Effector CD8-positive, alpha-beta T cell (primary cell): Measurements from ENCODE around the gene MTRF1.

ENCODE experiments used
- DNase-seq: peaks from one replicate; lab custom pipeline; 2025; lab: John Stamatoyannopoulos, UW
- total RNA-seq, 4 experiments: gene quantifications; one replicate each; lab custom pipeline; 2026; lab: John Stamatoyannopoulos, UW

MTRF1 gene, protein sequence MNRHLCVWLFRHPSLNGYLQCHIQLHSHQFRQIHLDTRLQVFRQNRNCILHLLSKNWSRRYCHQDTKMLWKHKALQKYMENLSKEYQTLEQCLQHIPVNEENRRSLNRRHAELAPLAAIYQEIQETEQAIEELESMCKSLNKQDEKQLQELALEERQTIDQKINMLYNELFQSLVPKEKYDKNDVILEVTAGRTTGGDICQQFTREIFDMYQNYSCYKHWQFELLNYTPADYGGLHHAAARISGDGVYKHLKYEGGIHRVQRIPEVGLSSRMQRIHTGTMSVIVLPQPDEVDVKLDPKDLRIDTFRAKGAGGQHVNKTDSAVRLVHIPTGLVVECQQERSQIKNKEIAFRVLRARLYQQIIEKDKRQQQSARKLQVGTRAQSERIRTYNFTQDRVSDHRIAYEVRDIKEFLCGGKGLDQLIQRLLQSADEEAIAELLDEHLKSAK
- 26.3 to 39.3 (median 35.0) reads per million in 4 experiments for total RNA-seq

- DNase-seq: peak; percentile 54
Measured at GRCh38 chr13:41263261-41263971, at the start of gene MTRF1. MTRF1 (minus strand) TSS chr13:41263576; CDS start chr13:41260907, 2,669 bp downstream.

DNA sequence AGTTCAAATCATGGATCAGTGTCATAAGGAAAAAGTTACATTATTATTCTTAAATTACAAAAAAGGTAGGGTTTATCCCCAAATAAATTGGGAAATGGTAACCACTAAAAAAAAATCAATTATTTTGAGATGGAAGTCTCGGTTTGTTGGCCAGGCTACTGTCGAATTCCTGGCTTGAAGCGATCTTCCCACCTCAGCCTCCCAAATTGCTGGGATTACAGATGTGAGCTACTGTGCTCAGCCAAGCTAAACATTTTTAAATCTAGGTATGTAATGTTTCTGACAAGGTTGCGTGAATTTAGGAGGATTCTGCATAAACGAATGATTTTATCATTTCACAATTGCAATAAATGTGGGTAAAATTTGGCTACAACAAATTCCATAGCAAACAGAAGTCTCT lies 49.7 kb upstream of the MTRF1 start:
- no peak for DNase-seq

DNA sequence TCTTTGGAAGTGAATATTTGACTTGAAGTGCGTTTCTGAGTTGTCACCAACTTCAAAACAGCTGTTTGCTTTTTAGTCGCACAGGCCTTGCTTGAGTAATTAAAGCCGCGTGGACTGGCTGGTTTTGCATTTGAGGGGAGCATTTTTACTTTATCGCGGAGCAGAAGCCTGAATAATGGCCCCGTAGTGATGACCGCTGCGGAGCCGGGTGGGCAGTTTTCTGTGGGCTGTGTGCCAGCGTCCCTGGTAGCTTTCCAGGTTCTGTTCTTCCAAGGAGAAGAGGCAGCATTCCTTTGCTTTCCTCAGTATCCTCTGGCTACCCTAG lies 48.8 kb upstream of the MTRF1 start:
- no peak for DNase-seq

- peak; percentile 14 for DNase-seq
Measured at GRCh38 chr13:41311406-41312175, 48.2 kb upstream of the MTRF1 start.

- DNase-seq: peak; percentile 94
Measured at GRCh38 chr13:41310963-41311405, 47.6 kb upstream of the MTRF1 start, which contains the start of gene NAA16. NAA16 (plus strand) TSS chr13:41311267; CDS start chr13:41311529, 262 bp downstream.

- no peak for DNase-seq
Measured at GRCh38 chr13:41307884-41308640, 44.7 kb upstream of the MTRF1 start.

DNA sequence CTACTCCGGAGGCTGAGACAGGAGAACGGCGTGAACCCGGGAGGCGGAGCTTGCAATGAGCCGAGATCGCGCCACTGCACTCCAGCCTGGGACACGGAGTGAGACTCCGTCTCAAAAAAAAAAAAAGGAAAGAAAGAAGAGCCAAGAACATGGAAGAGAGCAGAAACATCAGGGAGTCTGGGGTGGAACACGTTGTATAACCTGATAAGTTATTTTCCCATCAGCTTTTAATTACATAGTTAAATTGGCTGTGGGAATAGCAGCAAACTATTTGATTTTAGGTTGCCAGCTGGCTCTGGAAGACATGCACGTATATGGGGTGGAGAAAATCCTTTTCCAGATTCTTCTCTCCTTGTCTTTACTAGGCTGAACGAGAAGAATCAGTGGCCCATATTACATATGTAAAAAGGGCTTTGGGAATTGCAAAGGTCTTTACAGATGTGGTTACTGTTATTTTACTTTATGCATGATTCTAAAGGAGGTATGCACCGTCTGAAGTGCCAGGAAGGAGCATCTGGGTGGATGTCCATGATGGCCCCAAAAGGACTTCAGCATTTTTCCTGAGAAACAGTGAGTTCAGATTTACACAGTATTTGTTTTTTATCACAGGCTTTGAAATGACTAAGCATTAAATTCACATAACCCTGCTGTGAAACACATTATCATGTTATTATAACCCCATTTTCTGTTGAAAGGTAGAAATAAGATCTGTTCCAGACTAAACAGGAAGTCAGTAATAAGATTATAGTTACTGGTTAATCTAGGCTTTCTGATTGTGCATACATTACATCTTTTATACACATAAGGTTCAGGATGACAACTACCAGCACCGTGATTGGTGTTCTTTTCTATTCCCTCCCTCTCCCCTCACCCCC lies 43.1 kb upstream of the MTRF1 start:
- no peak for DNase-seq

DNA sequence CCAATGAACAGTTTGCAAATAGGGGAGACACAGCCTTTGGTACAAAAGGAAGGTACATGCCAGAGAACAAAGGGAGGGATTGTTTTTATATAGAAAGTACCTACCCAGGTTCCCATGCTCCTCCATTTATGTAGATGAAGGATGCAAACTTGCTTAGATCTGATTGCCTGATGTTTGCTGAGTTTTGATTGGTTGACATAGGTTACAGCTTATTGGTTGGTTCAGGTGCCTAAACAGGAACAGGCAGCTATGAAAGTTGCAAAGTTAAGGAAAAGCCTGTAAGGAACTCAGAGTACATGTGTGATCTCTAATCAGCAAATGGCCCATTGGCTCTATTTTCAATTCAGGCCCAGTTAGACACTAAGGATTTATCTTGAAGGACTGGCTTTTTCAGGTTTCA lies 41.2 kb upstream of the MTRF1 start:
- DNase-seq: no peak

- no peak for DNase-seq
Measured at GRCh38 chr13:41302743-41303142, 39.4 kb upstream of the MTRF1 start.

GRCh38 chr13:41299316-41300094 lies 36.1 kb upstream of the MTRF1 start:
- DNase-seq: no peak

DNA sequence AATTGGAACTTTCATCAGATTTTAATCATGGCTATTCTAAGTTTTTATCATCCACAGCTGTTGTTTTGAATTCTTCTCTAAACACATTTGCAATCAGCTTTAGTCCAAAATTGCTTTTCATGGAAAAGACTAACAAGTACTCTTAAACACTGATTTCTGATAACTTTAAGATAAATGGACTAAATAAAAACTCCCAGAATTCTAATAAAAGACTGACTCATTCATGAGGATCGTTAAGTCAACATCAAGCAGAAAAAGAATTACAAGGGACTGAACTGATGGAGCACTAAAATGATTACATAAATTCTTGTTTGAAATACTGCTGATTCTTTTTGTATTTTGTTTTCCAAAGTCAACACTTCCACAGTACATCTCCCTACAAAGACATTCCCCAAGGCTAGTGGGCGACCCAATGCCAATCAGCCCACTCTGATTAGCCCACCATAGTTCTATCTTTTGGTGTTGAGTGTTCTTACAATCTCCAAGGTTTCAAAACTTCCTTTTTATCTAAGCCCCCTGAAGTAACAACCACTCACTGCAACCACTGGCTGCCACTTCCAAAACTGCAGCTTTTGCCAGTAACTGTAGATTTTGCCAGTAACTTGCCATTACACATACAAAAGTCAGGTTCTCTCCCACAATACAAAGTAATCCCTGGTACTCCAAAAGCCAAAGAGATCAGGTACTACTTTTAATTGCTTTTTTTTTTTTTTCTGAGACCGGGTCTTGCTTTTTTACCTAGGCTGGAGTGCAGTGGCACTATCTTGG lies 33.7 kb upstream of the MTRF1 start:
- DNase-seq: no peak

DNA sequence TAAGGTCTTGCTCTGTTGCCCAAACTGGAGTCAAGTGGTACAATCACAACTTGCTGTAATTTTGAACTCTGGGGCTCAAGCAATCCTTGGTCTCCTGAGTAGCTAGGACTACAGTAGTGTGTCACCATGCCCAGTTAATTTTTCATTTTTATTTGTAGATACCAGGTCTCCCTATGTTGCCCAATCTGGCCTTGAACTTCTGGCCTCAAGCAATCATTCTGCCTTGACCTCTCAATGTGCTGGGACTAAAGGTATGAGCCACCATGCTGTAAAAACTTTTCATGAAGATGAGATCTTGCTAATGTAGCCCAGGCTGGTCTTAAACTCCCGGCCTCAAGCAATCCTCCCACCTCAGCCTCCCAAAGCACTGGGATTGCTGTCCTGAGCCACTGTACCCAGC lies 32.6 kb upstream of the MTRF1 start:
- no peak for DNase-seq

DNA sequence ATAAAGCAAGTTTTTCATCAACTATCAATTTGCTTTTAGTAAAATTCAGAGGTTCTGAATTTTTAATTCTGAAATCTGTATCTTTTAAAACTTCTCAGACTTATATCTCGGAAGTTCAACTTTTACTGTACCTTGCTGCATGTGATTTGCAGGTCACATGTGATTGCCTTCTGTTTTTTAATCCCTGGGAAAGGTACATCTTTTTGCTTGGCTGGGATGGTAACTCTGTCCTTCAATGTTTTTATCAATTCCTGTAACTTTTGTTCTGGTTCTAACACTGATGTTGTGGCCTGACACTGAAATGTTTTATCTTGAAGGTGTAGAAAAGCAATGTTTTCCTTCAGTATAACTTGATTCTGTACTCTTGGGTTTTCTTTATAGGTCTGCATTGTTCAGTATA lies 31.5 kb upstream of the MTRF1 start:
- no peak for DNase-seq

- DNase-seq: no peak
Measured at GRCh38 chr13:41293272-41293671, 29.9 kb upstream of the MTRF1 start.

- no peak for DNase-seq
Measured at GRCh38 chr13:41291246-41291645, 27.9 kb upstream of the MTRF1 start.

DNA sequence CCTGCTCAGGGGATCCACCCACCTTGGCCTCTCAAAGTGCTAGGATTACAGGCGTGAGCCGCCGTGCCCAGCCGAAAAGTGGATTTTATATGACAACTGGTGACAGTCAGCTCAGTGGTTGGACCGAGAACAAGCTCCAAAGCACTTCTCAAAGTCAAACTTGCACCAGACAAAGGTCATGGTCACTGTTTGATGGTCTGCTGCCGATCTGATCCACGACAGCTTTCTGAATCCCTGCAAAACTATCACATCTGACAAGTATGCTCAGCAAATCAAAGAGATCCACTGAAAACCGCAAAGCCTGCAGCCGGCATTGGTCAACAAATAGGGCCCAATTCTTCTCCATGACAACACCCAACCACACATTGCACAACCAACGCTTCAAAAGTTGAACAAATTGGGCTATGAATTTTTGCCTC lies 26.1 kb upstream of the MTRF1 start:
- DNase-seq: no peak

- no peak for DNase-seq
Measured at GRCh38 chr13:41286370-41286769, 23.0 kb upstream of the MTRF1 start.

DNA sequence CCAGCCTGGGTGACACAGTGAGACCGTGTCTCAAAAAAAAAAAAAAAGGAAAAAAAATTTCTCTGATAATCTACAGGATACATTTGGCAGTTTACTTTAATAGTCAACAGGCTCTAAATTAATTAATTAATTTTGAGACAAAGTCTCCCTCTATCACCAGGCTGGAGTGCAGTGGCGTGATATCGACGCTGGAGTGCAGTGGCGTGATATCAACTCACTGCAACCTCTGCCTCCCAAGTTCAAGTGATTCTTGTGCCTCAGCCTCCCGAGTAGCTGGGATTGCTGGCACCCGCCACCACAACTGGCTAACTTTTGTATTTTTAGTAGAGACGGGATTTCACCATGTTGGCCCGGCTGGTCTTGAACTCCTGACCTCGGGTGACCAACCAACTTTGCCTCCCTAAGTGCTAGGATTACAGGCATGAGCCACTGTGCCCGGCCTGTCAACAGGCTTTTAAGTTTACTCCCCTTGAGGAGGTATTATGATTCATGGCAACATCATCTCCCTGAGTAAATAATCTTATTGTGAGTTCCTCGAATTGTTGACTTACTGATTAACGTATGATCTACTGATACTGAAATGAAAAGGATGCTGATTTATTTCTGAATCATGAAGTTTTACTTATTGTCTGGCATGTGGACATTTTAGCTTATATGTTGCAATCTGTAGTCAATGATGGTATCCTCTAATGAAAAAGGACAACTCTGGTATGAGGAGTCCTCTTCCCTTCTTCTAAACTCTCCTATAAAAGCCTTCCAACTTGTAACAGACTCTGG lies 21.3 kb upstream of the MTRF1 start:
- no peak for DNase-seq
